Adrenal gland (tissue), 12 donors: Measurements from ENCODE around the gene ICAM4. TPM values are rescaled to one million over a fixed set of nuclear protein-coding genes. Genes with fewer than 3 reads are reported as not detected.
A peak's percentile ranks its signal among the peaks of the same experiment; 100 is the strongest.

Source experiments
- DNase-seq, 7 donors: peaks; one replicate each; pipeline ENCODE4 v3.0.0-alpha.2; 2019 to 2020
- H3K27ac ChIP-seq, 5 donors: fragments of 200-600 bp; sonication (generic) in 4 of 5; 1 replicate in 3 of 5; 2 replicates in 2 of 5; pipeline versions ENCODE4 v1.5.1 to v1.8.0; 2016 to 2020; ENCODE audit warnings: mild to moderate bottlenecking in 1 of 5
- H3K27me3 ChIP-seq: fragments of 200-600 bp; 2 replicates; pipeline ENCODE4 v1.8.0; 2021
- H3K36me3 ChIP-seq, 2 donors: fragments of 200-600 bp; replicated peaks in 1 of 2; 1 replicate in 1 of 2; 2 replicates in 1 of 2; pipeline versions ENCODE4 v1.5.1 to v1.8.0; 2018 to 2022
- H3K4me1 ChIP-seq, 2 donors: fragments of 200-600 bp; replicated peaks in 1 of 2; 1 replicate in 1 of 2; 2 replicates in 1 of 2; pipeline versions ENCODE4 v1.5.1 to v1.8.0; 2018 to 2021
- H3K4me3 ChIP-seq, 4 donors: fragments of 200-600 bp; sonication (generic) in 3 of 4; one replicate each; pipeline ENCODE4 v1.5.1; 2016 to 2018
- H3K9me3 ChIP-seq, 3 donors: fragments of 200-600 bp; sonication (generic) in 1 of 3; replicated peaks in 1 of 3; 1 replicate in 2 of 3; 2 replicates in 1 of 3; pipeline versions ENCODE4 v1.5.1 to v1.8.0; 2016 to 2021
- POLR2A ChIP-seq, 2 donors: fragments of 450-650 bp; IDR thresholded peaks; one replicate each; pipeline ENCODE4 v1.6.1; 2017; ENCODE audit warnings: antibody characterized with exemption in 2 of 2, mild to moderate bottlenecking in 2 of 2, moderate library complexity in 1 of 2
- WGBS, 4 donors: extraction: QIAGEN DNeasy Blood & Tissue Kit in 2 of 4; methylation state at CpG; one replicate each; pipeline versions ENCODE4 v1.1.5 to v1.1.7; 2013 to 2017; 5-methylcytosine and 5-hydroxymethylcytosine counted together
- intact Hi-C, 2 donors: fragments of 100-400 bp; cut with DNase I; formaldehyde crosslinking; loops; one replicate each; pipeline versions ENCODE4 v1.14.1 to v1.15.0; 2022 to 2023
- polyA plus RNA-seq, 3 donors: library from polyadenylated mRNA; stranded (reverse); fragments of 200-250 nt in 2 of 3; fragments of 350-450 nt in 1 of 3; fragmentation: Illumina TruSeq in 1 of 3; extraction: RNeasy Lipid Tissue Mini Kit (QIAGEN cat#74804) in 1 of 3; gene quantifications; one replicate each; pipeline ENCODE4 v1.2.3, GENCODE V29; 2013 to 2014
- total RNA-seq, 9 donors: library from RNA; depleted of rRNA in 4 of 9; stranded (reverse); fragments of >200 nt in 4 of 9; fragments of 120-200 nt in 1 of 9; fragmentation: NEBNext Ultra II Directional in 1 of 9; extraction: Animal tissue kit (Norgen Biotek cat#: 25700) in 1 of 9; gene quantifications; one replicate each; pipeline versions ENCODE4 v1.1.0 to v1.2.4, GENCODE V29; 2013 to 2023
- TF ChIP-seq, protein P1 (sequence below), 6 experiments: fragments of 450-650 bp in 4 of 6; fragments of 200-600 bp in 2 of 6; sonication (generic) in 1 of 6; IDR thresholded peaks; 1 replicate in 5 of 6; 2 replicates in 1 of 6; pipeline versions ENCODE4 v1.5.1 to v1.8.0; 2016 to 2021; ENCODE audit warnings: antibody characterized with exemption in 6 of 6, mild to moderate bottlenecking in 2 of 6, moderate library complexity in 1 of 6
- donor health status: healthy with polysubstance abuse.
- donor health status: Bipolar disorder and iron deficiency.
- donor health status: DM: yes; HTN: yes; CAD: no.
- donor health status: DM: no; HTN: no; CAD: no.
- donor health status: DM: no; HTN: no; CAD: no.
- donor health status: DM: yes; HTN: yes; CAD: no.

ICAM4 gene
- total and polyA plus RNA-seq, 12 donors, result 0.34 to 1.0 (median 0.51) TPM; not detected in 4

- Histone ChIP-seq H3K9me3 (no peaks in the 10 kb centered on the region), H3K4me3 (peak overlapping the region in 1 of 4 donors; percentile 34), H3K36me3 (peaks cover 0 to 23% of the 10 kb centered on the region in 2 donors), H3K4me1 (peaks cover 35 to 62% of the 10 kb centered on the region in 2 donors), H3K27ac (no peak overlapping the region), H3K27me3 (peaks cover 51% of the 10 kb centered on the region)
- intact Hi-C loops, result no loop called here
- DNase-seq, result no peak
- TF ChIP-seq, protein P1, sequence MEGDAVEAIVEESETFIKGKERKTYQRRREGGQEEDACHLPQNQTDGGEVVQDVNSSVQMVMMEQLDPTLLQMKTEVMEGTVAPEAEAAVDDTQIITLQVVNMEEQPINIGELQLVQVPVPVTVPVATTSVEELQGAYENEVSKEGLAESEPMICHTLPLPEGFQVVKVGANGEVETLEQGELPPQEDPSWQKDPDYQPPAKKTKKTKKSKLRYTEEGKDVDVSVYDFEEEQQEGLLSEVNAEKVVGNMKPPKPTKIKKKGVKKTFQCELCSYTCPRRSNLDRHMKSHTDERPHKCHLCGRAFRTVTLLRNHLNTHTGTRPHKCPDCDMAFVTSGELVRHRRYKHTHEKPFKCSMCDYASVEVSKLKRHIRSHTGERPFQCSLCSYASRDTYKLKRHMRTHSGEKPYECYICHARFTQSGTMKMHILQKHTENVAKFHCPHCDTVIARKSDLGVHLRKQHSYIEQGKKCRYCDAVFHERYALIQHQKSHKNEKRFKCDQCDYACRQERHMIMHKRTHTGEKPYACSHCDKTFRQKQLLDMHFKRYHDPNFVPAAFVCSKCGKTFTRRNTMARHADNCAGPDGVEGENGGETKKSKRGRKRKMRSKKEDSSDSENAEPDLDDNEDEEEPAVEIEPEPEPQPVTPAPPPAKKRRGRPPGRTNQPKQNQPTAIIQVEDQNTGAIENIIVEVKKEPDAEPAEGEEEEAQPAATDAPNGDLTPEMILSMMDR (IDR thresholded peaks at IDR 0.05), result no peak
- WGBS, 4 donors, result 4 to 7% (median 5%) methylated on average over 11 to 23 of the region's 23 CpGs
These were observed 2.0 kb downstream of the ICAM4 start for GRCh38 chr19:10288662-10289166.

DNA sequence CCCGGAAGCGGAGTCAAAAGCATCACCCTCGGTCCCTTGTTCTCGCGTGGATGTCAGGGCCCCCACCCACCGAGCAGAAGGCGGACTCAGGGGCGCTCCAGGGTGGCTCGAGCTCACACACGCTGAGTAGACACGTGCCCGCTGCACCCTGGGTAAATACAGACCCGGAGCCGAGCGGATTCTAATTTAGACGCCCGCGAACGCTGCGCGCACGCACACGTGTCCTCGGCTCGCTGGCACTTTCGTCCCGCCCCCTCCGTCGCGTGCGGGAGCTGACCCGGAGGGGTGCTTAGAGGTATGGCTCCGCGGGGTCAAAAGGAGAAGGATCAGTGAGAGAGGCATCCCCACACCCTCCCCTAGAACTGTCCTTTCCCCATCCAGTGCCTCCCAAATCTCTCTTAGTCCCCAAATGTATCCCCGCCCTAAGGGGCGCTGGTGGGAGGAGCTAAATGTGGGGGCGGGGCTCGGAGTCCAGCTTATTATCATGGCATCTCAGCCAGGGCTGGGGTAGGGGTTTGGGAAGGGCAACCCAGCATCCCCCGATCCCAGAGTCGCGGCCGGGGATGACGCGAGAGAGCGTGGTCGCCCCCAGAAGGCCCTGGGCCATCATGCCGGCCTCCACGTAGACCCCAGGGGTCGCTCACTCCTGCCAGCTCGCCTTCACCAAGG lies 2.5 kb downstream of the ICAM4 start:
- no peak for TF ChIP-seq POLR2A (IDR thresholded peaks at IDR 0.05)
- TF ChIP-seq, protein P1 (IDR thresholded peaks at IDR 0.05), result no peak
- no peak overlapping the region for H3K27ac ChIP-seq
- no peaks in the 10 kb centered on the region for H3K9me3 ChIP-seq
- H3K4me1 ChIP-seq, result peaks cover 35 to 62% of the 10 kb centered on the region in 2 donors
- H3K27me3 ChIP-seq, result peaks cover 56% of the 10 kb centered on the region
- WGBS, 4 donors, result 1 to 5% (median 1%) methylated on average over 3 to 50 of the region's 50 CpGs
- DNase-seq, result no peak
- peaks cover 0 to 17% of the 10 kb centered on the region in 2 donors for H3K36me3 ChIP-seq
- intact Hi-C loops, result no loop called here
- peak overlapping the region in 1 of 4 donors; percentile 34 for H3K4me3 ChIP-seq

- 1 to 4% (median 2%) methylated on average over 12 to 45 of the region's 45 CpGs for whole genome bisulfite sequencing, 4 donors
- TF ChIP-seq POLR2A (IDR thresholded peaks at IDR 0.05), result no peak
- TF ChIP-seq, protein P1 (IDR thresholded peaks at IDR 0.05), result no peak
- H3K27me3 ChIP-seq, result peaks cover 62% of the 10 kb centered on the region
- peaks cover 35 to 62% of the 10 kb centered on the region in 2 donors for H3K4me1 ChIP-seq
- peaks cover 0 to 11% of the 10 kb centered on the region in 2 donors for H3K36me3 ChIP-seq
- peak within 1 kb of the TSS in 1 of 4 donors; percentile 39 for H3K4me3 ChIP-seq
- no peaks in the 10 kb centered on the region for H3K9me3 ChIP-seq
- intact Hi-C loops, result no loop called here
- no peak within 1 kb of the TSS for H3K27ac ChIP-seq
- DNase-seq, result no peak
These were observed 3.1 kb downstream of the ICAM4 start, which contains the start of gene ICAM5 for GRCh38 chr19:10289836-10290356. TSS of gene ICAM5 (plus strand) at chr19:10289952. CDS start at chr19:10290044, 92 bp downstream.

DNA sequence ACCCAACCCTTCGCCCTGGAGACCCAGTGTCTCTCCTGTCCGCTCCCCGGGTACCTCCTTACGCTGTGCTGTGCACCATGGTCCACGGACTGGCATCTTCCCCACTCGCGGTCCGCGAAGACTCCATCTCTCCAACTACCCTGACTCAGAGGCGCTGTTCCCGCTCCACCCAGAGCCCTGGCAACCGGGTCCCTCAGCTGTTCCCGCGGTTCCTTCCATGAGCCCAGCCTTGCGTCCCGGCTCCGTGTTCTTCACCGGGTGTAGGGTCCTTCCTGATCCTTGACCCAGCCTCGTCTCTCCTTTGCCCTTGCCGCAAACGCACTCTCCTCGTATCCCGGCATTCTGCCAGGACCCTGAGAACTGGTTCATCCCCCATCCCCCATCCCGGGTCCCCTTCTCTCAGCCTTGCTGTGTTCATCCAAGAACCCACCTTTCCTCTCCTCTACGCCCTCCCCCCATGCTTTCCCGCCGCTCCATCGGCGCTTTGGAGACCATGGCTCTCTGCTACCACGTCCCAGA lies 3.7 kb downstream of the ICAM4 start:
- Histone ChIP-seq H3K4me3 (no peak overlapping the region), H3K9me3 (no peaks in the 10 kb centered on the region), H3K4me1 (peaks cover 35 to 67% of the 10 kb centered on the region in 2 donors), H3K36me3 (peaks cover 0 to 6% of the 10 kb centered on the region in 2 donors), H3K27ac (no peak overlapping the region), H3K27me3 (peaks cover 68% of the 10 kb centered on the region)
- WGBS, 4 donors, result 2 to 4% (median 2%) methylated on average over 19 to 30 of the region's 30 CpGs
- no peak for DNase-seq
- intact Hi-C loops, result no loop called here
- TF ChIP-seq, protein P1 (IDR thresholded peaks at IDR 0.05), result no peak
- TF ChIP-seq POLR2A (IDR thresholded peaks at IDR 0.05), result no peak
